SIG-M5 treated with dmso at 0.1 percent for 504 hours (cell line): ENCODE results near the gene POGLUT2.
A peak's percentile ranks its signal among the peaks of the same experiment; 100 is the strongest.
"Not testable (repeated sequence)": the region's sequence is repeated elsewhere in the genome, so short reads cannot be mapped to it uniquely, and the experiment has no call there.

ENCODE experiments used
- DNase-seq: peaks from one replicate; lab custom pipeline; 2025; ENCODE audit not compliant: unreplicated experiment; lab: John Stamatoyannopoulos, UW

The POGLUT2 gene

GRCh38 chr13:102807699-102808098, 8.9 kb upstream of the POGLUT2 start:
- no peak for DNase-seq

GRCh38 chr13:102805680-102806079, 6.9 kb upstream of the POGLUT2 start:
- no peak for DNase-seq

DNA sequence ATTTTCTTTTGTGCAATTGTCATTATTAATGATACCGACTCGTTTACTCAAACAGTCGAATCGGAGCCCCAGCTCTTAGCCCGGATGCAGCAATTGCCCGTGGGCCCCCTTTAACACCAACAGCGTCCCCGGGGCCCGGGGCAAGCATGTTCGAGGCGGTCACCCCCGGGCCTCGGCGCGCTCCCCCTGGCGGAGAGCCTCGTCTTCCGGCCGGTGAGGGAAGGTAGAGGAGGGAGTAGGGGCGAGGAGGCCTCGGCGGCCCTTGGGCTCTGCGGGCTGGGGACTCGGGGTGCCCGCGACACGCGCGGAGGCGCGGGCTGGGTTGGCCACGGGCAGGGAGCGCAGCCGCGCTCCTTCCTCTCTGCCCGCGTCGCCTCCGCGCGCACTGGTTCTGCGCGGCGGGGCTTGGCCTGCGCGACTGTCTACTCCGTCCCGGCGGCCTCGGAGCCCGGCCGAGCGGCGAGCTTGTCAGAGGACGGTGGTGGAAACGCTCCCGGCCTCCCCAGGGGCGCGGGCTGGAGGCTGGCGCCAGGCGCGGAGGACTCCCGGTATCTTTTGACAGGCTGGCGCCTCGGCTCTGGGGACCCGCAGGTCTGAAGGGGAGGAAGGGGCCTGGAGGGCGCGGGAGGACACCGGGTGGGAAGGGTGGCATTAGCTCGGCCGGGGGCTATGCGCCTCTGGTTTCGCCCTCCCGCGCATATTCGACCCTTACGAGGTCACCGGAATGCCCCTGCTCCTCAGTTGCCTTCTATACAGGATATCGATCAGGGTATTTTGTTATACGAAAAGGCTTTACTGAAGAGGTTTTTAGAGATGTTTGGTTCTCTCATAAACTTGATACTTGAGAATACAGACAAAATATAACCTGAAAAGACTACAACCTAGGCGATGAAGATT, 1.6 kb upstream of the POGLUT2 start:
- DNase-seq: peak; percentile 77

- no peak for DNase-seq
These were observed 809 bp upstream of the POGLUT2 start for GRCh38 chr13:102799426-102800144.

DNA sequence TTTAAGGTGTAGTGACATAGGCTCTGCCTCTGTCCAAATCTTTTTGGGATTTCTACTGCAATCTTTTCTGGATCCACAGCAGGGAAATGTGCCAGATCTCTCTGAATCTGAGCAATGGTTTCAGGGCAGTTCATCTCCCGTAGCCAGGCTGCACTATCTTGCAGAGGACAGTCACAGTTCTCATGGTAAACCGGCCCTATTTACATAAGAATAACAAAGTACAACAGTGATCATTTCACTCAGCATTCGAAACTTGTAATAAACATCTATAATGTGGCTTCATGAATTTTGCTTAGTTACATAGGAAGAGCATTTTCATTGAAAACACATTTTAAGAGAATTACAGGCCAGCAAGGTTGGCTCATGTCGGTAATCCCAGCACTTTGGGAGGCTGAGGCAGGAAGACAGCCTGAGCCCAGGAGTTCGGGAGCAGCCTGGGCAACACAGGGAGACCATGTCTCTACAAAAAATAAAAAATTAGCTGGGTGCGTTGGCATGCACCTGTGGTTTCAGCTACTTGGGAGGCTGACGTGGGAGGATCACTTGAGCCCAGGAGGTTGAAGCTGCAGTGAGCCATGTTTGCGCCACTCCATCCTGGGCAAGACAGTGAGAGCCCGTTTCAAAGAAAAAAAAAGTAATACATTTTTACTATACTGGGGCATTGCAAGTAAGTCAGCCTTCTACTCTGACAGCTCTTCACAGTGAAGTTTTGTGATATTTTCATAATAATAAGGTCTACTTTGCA, 5.0 kb downstream of the POGLUT2 start:
- DNase-seq: no peak

DNA sequence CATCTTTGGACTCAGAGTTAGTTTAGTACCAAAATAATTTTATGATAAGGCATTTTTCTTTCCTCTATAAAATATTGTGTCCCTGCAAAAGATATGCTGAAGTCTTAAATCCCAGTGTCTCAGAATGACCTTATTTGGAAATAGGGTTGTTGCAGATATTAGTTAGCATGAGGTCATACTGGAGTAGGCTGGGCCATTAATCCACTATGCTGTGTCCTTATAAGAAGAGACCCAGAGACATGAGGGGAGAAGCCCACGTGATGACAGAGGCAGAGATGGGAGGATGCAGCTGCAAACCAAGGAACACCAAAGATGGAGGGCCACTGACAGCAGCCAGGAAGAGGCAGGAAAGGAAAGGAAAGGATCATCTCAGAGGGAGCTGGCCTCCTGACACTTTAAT, 6.4 kb downstream of the POGLUT2 start:
- no peak for DNase-seq

- no peak for DNase-seq
These were observed 10.1 kb downstream of the POGLUT2 start for GRCh38 chr13:102788683-102789082.

- DNase-seq: no peak
These were observed 14.3 kb downstream of the POGLUT2 start for GRCh38 chr13:102784483-102784882.

DNA sequence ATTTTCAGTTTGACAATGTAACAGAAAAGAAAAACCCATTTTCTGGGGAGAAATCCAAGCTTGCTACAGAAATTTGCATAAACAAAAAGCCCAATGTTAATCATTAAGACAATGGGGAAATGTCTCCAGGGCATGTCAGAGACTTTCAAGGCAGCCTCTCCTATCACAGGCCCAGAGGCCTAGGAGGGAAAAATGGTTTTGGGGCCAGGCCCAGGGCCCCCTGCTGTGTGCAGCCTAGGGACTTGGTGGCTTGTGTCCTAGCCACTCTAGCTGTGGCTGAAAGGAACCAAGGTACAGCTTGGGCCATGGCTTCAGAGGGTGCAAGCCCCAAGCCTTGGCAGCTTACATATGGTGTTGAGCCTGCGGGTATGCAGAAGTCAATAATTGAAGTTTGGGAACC, 17.2 kb downstream of the POGLUT2 start:
- DNase-seq: no peak

- DNase-seq: not testable (repeated sequence)
These were observed 18.1 kb downstream of the POGLUT2 start for GRCh38 chr13:102780656-102781055.

- DNase-seq: no peak
These were observed 19.2 kb downstream of the POGLUT2 start for GRCh38 chr13:102779436-102780159.

DNA sequence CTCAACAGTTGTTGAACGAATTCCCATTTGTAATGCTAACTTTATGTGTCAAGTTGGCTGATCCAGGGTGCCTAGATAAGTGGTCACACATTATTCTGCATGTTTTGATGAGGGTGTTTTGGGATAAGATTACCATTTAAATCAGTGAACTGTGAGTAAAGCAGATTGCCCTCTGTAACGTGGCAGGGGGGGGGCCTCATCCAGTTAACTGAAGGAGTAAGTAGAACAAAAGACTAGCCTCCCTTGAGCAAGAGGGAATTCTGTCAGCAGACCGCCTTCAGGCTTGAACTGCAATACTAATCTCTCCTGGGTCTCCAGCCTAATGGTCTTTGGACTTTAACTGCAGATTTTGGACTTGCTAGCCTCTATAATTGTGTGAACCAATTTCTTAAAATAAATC, 21.0 kb downstream of the POGLUT2 start:
- no peak for DNase-seq

DNA sequence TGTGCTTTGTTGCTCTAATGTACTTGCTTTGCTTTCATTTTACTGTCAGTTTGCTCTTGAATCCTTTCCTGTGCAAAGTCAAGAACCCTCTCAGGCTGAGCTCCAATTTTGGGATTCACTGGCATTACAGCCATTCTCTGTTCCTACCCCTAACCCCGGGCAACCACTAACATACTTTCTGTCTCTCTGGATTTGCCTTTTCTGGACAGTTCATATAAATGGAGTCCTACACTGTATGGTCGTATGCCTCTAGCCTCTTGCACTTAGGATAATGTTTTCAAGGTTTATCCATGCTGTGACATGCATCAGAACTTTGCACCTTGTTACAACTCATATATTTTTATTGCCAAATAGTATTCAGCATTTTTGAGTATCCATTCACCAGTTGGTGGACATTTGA, 22.5 kb downstream of the POGLUT2 start:
- no peak for DNase-seq

GRCh38 chr13:102774591-102775520, 23.9 kb downstream of the POGLUT2 start:
- DNase-seq: no peak

GRCh38 chr13:102774214-102774568, 24.6 kb downstream of the POGLUT2 start:
- no peak for DNase-seq

DNA sequence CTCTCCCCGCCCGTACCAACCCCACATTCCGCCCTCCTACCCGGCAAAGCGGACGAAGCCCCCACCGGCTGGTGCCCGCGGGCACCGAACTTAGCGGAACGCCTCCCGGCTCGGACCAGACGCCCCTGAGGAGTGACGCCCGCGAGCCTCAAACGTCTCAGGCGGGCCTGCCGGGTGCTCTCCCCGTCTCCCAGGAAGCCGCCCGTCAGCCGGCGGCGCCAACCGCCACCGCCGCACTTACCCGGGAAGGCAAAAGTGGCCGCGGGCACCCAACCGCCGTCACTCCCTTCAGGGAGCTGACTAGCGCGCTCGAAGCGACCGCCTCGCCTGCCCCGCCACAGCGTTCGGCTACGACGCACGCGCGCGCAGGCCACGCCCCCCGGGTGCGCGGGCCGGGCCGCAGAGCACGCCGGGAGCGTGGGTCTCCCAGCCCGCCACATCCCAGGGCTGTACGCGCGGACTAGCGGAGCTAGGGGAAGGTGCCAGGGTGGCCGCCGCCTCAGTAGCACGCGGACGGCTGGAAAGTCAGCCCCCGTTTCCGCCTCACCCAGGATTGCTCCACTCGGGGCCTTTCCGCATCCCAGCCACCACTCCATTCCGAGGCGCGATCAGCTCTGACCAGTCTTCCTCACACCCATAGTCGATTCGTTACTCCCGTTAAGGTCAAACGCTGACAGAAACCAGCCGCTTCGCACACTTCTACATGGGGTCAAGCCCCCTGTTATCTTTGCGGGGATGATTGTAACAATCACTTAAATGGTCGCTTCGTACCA, 25.1 kb downstream of the POGLUT2 start, which contains the start of gene TEX30:
Gene TEX30, minus strand, starts transcription at position 346 of the 773 bp plus-strand sequence. CDS start 3,760 bp downstream, outside the sequence.
- peak; percentile 71 for DNase-seq

DNA sequence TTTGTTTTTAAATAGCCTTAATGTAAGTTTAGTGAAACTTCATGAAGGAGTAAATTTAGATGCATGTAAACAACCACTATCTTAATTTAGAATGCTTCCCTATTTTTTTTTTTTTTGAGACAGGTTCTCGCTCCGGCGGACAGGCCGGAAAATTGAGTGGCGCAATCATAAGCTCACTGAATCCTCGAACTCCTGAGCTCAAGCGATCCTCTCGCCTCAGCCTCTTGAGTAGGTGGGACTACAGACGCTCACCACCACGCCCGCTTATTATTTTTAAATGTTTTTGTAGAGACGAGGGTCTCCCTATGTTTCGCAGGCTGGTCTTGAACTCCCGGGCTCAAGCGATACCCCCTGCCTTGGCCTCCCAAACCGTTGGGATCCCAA, 26.7 kb downstream of the POGLUT2 start:
- DNase-seq: no peak

DNA sequence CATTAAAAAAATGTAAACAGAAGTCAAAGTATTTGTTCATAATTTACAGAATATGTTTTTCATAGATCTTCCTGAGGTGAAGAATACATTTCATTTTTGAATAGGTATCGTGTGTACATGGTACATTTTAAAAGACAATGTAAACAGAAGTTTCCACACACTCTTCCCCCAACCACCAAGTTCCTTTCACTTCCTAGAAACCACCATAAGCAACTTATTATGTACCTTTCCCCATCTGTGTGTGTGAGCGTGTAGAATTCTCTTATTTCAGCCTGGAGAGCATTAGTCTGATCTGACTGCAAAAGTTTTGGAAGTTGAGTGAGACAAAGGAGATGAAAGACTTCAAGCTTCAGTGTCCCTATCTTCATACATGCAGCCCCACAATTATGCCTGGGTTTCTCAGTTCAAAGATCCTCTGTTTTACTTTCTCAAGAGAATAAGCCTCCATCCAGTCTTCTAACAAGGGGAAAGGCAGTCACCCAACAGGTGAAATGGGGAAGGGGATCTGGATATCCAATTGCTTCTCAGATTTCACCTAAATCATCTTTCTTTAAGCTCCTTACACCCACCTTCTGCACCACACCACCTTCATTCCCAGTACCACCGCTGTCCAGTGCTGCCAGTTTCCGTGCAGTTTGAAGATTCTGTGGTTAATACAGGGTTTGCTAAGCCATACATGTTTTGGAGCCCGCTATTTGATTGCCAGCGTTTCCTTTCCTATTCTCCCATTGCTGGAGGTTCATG, 27.3 kb downstream of the POGLUT2 start:
- DNase-seq: peak; percentile 65
